NCI-H1105 (cell line): ENCODE measurements around the gene PDSS1.
"Not testable (repeated sequence)": the region's sequence is repeated elsewhere in the genome, so short reads cannot be mapped to it uniquely, and the experiment has no call there.

Experiments used
- DNase-seq: peaks from one replicate; lab custom pipeline; 2025; lab: John Stamatoyannopoulos, UW

The PDSS1 gene

DNA sequence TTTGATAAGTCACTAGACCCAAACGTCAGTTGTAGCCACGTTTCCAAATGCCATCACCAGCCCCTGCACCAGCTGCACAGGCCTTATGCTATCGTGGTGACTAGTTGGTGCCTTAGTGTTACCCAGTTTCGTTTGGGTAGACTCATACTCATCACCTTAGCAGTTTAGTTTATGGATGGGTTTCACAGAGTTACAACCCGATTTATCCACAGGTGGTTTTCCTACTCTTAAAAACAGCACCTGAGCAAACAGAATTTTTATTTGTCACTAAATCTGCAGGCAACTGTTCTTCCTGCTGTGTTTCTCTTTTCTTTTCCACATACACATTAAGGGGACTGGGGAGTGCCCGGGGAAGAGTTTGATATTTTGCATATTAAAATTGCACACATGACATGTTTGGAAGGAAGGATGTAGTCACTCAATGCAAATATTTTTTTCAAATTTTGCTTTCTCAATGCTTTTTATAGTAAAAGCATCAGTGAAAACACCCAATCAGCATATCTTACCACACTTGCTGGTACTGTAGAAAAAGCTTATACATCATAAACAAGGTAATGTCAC, 41.6 kb downstream of the PDSS1 start:
- no peak for DNase-seq

DNA sequence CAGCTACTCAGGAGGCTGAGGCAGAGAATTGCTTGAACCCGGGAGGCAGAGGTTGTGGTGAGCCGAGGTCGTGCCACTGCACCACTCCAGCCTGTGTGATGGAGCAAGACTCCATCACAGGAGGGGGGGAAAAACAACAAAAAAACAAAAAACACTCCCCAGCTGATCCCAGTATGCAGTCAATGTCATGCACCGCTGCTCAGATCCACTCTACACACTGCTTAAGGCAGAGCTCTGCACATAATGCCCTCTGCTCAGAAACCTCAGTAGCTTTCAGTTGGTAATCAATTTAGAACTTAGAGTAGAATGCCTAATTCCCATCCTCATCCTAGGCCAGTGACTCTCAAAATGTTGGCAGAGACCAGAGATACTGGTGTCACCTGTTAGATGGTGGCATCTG, 43.9 kb downstream of the PDSS1 start:
- no peak for DNase-seq

DNA sequence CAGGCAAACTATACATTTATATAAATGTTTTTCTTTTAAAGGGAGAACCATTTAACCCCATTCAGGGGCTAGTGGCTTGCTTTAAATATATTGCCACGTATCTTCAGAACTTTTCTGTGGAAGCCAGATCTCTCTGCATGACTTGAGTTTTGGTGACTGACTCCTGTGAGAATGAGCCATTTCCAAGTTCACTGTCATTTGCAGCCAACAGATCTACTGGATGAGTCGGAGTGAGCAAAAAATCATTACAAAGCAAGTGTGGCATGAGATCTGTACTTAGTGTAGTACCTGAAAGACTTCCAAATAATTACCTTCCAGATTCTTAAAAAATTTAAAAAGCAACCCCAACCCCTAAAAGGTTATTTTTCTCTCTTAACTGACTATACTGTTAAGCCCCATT, 45.6 kb downstream of the PDSS1 start:
- DNase-seq: no peak

DNA sequence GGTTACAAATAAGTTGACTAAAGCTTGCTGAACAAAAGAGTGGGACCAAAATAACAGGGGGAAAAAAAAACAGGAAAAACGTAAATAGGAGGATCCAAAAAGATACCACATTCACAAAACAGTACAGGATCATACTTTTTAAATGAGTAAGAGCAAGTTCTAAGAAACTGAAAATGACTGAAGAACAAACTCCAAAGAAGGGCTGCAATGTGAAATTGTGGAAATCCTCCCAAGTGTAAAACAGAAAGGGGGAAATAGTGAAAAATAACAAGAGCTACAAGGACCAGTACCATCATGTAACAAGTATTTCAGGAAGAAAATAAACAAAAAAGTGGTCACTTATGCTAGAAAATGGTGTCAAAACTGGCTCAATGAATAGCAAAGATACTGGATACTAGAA, 46.3 kb downstream of the PDSS1 start:
- no peak for DNase-seq

DNA sequence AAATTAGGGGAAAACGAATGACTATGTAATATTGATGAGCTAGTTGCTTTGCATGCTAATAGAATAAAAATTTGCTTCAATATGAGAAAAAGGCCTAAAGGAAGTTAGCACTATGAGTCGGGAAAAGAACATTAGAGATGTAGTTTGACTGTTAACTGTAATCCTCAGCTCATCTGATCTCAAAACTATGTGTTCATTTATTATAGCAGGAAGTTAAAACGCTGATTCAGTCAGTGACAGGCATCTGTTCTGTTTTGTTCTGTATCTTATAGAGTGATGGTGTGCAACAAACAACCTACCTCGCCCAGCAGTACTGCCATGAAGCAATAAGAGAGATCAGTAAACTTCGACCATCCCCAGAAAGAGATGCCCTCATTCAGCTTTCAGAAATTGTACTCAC, 48.6 kb downstream of the PDSS1 start:
- DNase-seq: no peak

DNA sequence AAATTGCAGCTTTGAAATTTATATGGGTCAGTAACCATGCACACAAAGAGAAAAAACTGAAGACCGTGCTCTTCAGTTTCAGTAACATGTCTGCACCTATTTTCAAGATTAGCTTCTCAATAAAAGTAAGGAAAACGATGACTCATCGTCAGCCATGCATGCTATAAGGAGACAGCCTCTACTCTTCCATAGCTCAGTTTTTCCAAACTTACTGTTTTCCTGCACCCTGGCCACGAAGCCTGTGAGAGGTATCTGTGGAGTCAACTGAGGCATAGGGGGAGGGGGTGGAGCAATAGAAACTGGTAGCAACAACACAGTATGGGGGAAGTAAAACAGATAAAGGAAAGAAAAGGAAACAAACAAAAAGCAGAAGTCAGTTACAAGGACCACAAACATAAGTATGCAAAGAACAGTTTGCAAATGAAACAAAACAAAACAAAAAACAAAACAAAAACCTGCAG, 58.0 kb downstream of the PDSS1 start:
- DNase-seq: no peak

DNA sequence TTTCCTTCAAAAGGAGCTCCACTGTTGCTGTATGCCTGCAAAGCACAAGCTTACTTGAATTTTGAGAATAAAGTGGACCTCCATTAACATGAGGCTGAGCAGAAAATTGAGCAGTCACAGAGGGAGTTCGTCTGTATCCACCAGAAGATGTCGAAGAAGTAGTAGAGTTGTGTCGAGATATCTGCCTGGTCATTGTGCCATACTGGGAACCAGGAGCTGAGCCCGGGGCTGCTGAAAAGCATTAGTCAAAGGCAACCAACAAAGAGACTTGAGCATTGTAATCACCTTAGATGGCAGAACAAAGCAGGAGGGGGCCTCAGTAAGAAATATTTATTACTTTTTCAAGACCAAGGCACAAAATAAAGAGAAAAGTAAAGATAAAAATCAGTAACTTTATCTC, 61.5 kb downstream of the PDSS1 start:
- no peak for DNase-seq

DNA sequence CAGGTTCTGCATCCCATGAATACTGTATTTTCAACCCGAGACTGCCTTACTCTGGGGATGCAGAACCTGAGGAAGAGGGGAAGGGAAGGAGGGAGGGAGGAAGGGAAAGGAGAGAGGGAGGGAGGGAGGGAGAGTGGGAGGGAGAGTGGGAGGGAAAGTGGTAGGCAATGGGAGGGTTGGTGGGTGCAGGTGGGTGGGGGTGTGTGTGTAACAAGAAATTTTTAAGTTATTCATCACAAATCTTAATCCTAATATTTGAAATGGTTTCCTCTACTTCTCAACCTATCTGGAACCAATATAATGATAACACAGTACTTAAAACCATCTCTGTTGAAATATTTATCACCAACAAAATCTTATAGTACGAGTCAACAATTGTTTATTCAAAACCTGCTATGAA, 68.0 kb downstream of the PDSS1 start:
- no peak for DNase-seq

DNA sequence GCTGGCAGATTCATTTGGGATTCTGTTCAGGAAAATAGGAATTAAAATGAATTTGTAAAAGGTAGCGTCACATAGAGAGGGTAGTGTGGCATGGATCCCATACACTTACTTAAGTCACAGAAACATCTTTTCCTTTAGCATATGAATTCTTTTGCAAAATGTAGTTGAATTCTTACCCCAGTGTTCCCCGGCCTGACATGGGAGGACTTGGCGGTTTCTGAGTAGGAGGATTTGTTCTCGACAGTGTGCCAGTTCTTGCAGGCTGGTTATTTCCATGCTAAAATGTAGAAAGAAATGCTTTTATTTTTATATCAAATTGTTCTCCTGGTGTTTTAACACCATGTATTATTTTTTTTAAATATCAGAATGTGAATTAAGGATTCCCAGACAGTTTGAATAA, 72.6 kb downstream of the PDSS1 start:
- no peak for DNase-seq

DNA sequence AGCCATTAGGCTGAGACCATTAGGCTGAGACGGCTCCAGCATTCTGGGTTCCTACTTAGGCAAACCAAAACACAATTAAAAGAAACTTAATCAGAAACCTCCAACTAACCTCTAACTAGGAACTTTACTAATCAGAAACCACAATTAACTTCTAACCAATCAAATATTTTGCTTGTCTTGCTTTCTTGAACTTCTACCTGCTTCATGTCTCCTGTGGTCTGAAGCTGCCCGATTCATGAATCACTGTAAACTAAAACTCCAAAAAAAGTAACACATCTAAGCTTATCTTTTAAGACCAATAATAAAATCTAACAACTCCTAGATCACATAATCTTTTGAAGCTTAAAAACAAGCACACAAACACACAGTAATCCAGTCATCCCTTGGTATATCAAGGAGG, 76.1 kb downstream of the PDSS1 start:
- DNase-seq: no peak

DNA sequence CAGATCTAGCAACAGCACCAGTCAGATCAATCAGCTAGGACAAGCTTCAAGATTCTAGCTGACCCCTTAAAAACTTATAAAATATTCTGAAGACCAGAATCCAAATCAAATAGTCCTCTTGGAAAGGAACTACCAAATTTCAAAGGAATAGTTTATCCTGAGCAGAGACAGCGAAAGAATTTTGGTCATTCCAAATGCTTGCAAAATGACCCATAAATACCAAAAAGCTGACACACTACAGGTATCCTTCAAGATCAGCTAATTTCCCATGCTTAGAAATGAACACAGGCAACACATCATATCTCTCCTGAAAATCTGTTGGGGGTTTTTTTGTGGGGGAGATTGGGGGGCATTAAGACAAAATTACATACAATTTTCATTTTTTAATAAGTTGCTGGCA, 78.8 kb downstream of the PDSS1 start:
- no peak for DNase-seq

DNA sequence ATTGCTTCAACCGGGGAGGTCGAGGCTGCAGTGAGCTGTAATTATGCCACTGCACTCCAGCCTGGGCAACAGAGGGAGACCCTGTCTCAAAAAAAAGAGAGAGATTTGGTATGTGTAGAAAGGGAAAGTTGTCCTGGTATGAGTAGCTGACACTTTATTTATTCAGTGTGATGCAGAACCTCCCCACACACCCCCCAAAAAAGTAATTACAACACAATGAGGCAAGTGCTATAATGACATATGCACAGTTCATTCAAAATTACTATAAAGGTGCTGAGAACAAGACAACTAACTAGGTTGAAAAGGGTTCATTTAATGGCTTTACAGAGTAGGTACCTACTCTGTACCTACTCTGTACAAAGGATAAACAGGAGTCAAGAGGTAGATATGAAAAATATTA, 80.2 kb downstream of the PDSS1 start:
- no peak for DNase-seq

DNA sequence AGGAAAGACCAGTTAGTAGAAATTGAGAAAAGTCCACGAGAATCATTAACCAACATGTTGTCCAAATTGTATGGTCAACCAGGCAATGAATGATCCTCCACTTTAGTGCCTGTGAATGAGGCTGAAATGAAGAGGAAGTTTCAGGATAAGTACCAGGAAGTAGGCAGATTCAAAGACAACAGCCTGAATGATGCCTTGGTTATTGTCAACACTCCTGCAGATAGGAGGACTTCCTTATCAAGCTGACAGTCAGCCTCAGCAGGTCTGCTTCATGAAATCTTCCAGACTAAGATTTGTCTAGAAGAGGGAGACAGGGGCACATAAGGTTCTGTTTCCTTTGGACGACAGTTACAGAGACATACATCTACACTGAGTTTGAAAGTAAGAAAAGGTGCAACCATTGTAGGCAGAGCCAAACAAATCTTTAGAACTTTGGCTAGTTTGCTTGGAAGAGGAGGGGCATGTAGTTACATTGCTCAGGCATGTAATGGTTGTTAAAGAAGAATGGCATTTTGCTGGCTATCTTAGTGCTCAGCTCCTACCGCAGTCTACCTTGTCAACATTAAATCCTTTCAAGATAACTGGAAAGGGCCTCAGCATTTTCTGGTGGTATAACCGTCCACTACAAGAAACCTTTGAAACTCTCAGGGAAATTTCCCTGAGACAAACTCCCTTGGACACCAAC, 81.8 kb downstream of the PDSS1 start:
- DNase-seq: no peak

DNA sequence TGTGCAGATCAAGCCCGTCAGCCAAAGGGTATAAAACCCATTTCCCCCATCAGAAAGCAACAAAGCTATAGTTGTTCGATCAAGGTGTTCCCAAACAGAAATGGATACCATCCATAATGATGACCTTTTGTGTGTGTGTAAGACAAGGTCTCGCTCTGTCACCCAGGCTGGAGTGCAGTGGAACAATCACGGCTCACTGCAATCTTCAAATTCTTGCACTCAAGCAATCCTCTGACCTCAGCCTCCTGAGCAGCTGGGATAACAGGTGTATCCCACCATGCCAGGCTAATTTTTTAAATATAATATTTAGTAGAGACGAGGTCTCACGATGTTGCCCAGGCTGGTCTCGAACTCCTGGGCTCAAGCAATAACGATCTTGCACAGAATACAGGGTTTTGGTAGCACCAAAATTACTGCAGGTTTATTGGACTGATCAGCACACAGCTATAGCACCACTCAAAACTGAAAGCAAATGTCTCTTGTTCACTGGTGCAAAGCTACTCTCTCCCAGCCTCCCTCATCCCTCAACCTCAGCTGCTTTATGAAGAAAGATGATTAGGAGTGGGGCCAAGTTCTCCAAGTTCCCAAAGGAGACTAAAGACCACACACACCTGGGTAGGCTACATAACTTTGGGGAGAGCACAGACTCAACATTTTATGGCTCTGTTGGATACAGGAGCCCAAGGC, 82.7 kb downstream of the PDSS1 start:
- no peak for DNase-seq

DNA sequence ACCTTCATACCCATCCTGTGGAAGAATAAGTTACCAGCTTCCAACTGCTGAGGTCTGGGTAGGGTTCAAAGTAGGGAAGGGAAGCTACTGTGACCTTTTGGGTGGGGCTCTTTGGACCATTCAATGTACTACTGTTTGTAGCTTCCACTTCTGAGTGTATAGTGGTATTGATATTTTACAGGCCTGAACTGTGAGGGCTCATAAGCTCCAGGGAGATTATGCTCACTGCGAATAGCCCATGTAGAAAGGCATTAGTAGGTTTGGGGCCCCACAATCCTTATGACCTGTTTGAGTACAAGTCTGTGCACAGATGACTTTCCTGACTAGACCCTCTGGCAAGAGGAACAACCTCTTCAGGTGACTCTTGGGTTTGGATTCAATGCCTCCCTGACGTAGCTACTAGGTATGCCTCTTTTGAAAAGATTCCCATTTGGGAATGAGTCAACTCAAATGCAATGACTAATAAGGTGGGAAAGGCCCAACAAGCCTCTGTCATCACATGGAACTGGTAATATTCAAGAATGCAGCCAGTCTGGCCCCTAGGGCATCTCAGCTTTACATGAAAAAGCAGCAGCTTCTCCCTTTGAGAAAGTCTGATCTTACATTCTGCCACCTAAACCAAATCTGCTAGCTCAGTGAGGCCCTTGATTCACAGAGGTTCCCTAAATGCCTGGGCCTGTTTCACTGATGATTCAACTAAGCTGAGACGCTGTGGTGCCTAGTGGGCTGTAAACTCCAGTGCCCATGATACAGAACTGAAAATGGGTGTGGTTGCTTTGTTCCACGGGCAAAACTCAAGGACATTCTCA, 83.5 kb downstream of the PDSS1 start:
- no peak for DNase-seq

DNA sequence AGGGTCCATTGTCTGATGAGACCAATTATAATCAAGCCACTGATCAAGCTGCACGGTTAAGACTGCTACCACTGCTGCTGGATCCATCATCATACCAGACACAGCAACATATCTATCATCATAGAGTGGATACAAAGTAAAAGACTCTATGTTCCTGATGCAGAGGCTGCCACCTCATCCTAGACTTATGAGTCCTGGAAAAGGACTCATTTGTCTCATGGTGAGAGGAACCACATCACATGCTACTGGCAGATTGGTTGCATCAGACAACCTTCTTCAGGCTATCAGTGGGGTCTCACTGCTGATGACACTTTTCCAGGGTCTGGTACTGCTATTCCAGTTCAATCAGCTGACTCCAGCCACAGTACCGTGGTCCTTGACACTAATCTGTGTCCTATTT, 84.3 kb downstream of the PDSS1 start:
- no peak for DNase-seq

DNA sequence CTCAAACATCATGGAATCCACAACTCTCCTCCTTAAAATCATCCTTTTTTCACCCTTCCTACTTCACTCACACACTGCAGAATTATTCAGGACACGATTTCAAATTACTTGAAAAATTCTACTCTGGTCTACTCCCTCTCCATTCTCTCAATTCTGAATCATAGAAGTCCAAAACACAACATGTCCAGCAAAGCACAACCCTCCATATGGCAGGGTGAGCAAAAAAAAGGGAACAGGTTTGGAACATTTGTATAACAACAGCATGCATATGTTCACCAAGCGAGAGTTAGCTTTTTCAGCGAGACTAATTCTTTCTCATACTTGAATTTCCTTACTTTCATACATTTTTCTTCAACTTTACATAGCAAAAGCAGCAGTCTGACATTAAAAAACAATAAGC, 89.9 kb downstream of the PDSS1 start:
- DNase-seq: no peak

DNA sequence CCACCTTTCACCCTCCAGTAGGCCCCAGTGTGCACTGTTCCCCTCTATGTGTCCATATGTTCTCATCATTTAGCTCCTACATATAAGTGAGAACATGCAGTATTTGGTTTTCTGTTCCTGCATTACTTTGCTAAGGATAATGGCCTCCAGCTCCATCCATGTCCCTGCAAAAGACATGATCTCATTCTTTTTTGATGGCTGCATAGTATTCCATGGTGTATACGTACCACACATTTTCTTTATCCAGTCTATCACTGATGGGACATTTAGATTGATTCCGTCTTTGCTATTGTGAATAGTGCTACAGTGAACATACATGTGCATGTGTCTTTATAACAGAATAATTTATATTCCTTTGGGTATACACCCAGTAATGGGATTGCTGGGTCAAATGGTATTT, 92.3 kb downstream of the PDSS1 start:
- not testable (repeated sequence) for DNase-seq

DNA sequence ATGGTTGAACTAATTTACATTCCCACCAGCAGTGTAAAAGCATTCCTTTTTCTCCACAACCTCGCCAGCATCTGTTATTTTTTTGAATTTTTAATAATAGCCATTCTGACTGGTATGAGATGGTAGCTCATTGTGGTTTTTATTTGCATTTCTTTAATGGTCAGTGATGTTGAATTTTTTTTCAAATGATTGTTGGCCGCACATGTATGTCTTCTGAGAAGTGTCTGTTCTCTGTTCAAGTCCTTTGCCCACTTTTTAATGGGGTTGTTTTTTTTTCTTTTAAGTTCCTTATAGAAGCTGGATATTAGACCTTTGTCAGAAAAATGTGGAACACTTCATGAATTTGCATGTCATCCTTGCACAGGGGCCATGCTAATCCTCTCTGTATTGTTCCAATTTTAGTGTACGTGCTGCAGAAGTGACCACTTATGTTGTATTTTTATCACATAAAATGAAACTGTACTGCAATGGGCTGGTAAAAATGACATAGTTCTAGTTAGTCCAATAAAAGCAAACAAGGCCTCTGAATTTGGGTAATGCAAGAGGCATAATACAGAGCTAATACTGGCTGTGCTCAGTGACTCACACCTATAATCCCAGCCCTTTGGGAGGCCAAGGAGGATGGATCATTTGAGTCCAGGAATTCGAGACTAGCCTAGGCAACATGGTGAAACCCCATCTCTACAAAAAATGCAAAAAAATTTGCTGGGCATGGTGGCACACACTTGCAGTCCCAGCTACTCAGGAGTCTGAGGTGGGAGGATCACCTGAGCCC, 92.9 kb downstream of the PDSS1 start:
- no peak for DNase-seq

DNA sequence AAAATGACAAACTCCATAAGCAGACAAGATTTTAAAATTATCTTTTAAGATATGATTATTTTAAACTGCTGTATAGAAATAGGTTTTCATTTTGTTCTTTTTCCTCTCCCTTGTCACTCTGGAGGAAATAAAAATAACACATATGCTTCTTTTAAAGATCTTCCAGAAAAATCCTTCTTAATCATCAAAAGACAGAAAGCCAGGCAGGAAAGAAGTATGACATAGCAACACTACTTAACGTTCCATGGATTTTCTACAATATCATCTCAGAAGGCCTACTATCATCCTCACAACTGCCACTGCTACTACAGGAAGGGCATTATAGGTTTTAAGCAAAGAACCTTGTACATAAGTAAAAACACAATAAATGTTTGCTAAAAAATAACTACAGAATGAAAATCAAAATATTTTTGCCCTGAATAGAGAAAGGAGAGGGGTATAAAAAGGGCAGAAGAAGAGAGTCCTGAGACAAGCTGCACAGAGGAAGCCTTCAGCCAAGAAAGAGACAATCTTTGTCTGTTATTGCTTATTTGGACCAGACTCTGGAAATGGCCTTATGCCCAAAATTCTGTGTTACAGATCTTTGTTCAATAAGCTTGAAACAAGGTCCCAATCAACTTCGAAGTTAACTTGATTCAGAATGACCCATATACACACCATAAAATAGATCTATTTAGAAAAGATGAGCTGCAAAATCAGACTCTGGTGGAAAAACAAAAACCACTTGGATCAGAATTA, 95.4 kb downstream of the PDSS1 start:
- DNase-seq: no peak
